ENCODE measurements around the gene RS1. TPM values are rescaled to one million over a fixed set of nuclear protein-coding genes. Genes with fewer than 3 reads are reported as not detected.

Gene RS1
- total and polyA plus RNA-seq, 10 of the 15 experiments (the other 5 are each of a cell fraction or from before 2014, with no cell fraction given), result 0.04 to 0.26 TPM; not detected in 8

DNA sequence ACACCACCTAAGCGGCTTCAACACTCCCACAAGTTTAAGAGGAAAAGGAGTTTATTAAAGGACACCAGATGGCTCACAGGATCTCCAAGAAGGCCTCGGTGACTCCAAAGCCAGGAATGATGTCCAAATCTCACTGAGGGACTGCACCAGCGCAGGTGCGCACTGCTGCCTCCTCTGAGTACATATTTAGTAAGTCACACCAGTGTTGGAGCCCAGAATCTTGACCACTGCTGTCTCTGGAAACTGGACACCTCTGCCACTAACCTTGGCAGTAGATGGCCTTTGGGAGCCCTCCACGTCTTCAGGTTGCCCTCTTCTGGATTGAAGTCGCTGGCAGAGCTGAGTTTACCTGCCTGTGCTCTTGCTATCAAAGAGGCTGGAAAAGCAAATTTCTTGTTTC lies 10.1 kb upstream of the RS1 start:
- intact Hi-C loops (cut with micrococcal nuclease; ENCODE audit: unreplicated experiment) (no loop called here), in situ Hi-C loops (cut with MboI) (no loop called here)
- H3K4me1 ChIP-seq (ENCODE audit: control insufficient read depth, insufficient read depth, low read length), result no peaks in the 10 kb centered on the region; the same call in 1 of the 2 replicates
- no TSS peak for BruUV-seq (replicated peaks)
- H3K27ac ChIP-seq (ENCODE audit: control insufficient read depth, insufficient read depth), result no peak overlapping the region
- H3K4me2 ChIP-seq (ENCODE audit: control insufficient read depth, insufficient read depth), result no peak overlapping the region
- no peaks in the 10 kb centered on the region for H3K79me2 ChIP-seq (ENCODE audit: control insufficient read depth, insufficient read depth, low read length)
- SMC1A ChIA-PET (ENCODE audit: uncharacterized antibody, unreplicated experiment), result no interaction called here
- 68% methylated on average over 6 of the region's 6 CpGs for WGBS (ENCODE audit: insufficient coverage, insufficient replicate concordance, low lambda C conversion rate, missing lambda C conversion rate)
- CTCF ChIA-PET, result no interaction called here
- DNase-seq (ENCODE audit: low read depth, low spot score), result no peak
- FAIRE-seq, result no peak
- no peaks in the 10 kb centered on the region for H3K27me3 ChIP-seq (replicated peaks in 1 of 2; ENCODE audit: control insufficient read depth in 2 of 2, insufficient read depth in 2 of 2, low read length in 1 of 2)
- H3K9me3 ChIP-seq (replicated peaks; ENCODE audit: control insufficient read depth, insufficient read depth, low read length), result no peaks in the 10 kb centered on the region; the same call in 2 of the 3 replicates
- no peak overlapping the region for H3K9ac ChIP-seq (ENCODE audit: control insufficient read depth, insufficient read depth, low read length)
- no peaks in the 10 kb centered on the region for H4K20me1 ChIP-seq (ENCODE audit: control insufficient read depth, insufficient read depth)
- RAD21 ChIA-PET (ENCODE audit: unreplicated experiment), result no interaction called here
- H2AFZ ChIP-seq (ENCODE audit: control insufficient read depth, low read depth, low read length), result no peak overlapping the region
- TF ChIP-seq, protein P1, sequence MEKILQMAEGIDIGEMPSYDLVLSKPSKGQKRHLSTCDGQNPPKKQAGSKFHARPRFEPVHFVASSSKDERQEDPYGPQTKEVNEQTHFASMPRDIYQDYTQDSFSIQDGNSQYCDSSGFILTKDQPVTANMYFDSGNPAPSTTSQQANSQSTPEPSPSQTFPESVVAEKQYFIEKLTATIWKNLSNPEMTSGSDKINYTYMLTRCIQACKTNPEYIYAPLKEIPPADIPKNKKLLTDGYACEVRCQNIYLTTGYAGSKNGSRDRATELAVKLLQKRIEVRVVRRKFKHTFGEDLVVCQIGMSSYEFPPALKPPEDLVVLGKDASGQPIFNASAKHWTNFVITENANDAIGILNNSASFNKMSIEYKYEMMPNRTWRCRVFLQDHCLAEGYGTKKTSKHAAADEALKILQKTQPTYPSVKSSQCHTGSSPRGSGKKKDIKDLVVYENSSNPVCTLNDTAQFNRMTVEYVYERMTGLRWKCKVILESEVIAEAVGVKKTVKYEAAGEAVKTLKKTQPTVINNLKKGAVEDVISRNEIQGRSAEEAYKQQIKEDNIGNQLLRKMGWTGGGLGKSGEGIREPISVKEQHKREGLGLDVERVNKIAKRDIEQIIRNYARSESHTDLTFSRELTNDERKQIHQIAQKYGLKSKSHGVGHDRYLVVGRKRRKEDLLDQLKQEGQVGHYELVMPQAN (conservative IDR thresholded peaks at IDR 0.05), result no peak
- no peak for TF ChIP-seq TAF1 (IDR thresholded peaks at IDR 0.05; ENCODE audit: borderline replicate concordance, low read depth, low read length)
- TF ChIP-seq, protein P2, sequence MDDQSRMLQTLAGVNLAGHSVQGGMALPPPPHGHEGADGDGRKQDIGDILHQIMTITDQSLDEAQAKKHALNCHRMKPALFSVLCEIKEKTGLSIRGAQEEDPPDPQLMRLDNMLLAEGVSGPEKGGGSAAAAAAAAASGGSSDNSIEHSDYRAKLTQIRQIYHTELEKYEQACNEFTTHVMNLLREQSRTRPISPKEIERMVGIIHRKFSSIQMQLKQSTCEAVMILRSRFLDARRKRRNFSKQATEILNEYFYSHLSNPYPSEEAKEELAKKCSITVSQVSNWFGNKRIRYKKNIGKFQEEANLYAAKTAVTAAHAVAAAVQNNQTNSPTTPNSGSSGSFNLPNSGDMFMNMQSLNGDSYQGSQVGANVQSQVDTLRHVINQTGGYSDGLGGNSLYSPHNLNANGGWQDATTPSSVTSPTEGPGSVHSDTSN (IDR thresholded peaks at IDR 0.05; ENCODE audit: insufficient replicate concordance, low read depth, low read length), result no peak
- POLR2A ChIA-PET, result no interaction called here
- no peak for ATAC-seq
- H3K36me3 ChIP-seq (ENCODE audit: control insufficient read depth in 2 of 2, insufficient read depth in 2 of 2, low read length in 1 of 2), result no peaks in the 10 kb centered on the region
- H3K4me3 ChIP-seq, result no peak overlapping the region

Data from GM12878 (cell line).